GM23338 (cell line): ENCODE results near the gene WDR49. TPM values are rescaled to one million over a fixed set of nuclear protein-coding genes. Genes with fewer than 3 reads are reported as not detected.
A peak's percentile ranks its signal among the peaks of the same experiment; 100 is the strongest.

Experiments used
- ATAC-seq: fragments of 200-7000 bp; cut with Tn5 transposase; 3 replicates; pipeline ENCODE4 v1.9.1; 2020
- DNase-seq: peaks from one replicate; pipeline ENCODE4 v3.0.0-alpha.2; 2015; ENCODE audit warnings: low spot score
- H2AFZ ChIP-seq: fragments of 200-600 bp; sonication (generic); 2 replicates; pipeline ENCODE4 v1.8.0; 2016; ENCODE audit warnings: antibody characterized with exemption, mild to moderate bottlenecking, moderate library complexity
- H3F3A ChIP-seq: fragments of 200-600 bp; sonication (generic); replicated peaks from 2 replicates; pipeline ENCODE4 v1.8.0; 2017; ENCODE audit warnings: antibody characterized with exemption, mixed run types, low read depth
- H3K27ac ChIP-seq: fragments of 200-600 bp; sonication (generic); 2 replicates; pipeline ENCODE4 v1.6.1; 2016; ENCODE audit warnings: low read depth
- H3K27me3 ChIP-seq: fragments of 200-600 bp; sonication (generic); 2 replicates; pipeline ENCODE4 v1.8.0; 2016; ENCODE audit warnings: mild to moderate bottlenecking, mixed run types, moderate library complexity; ENCODE audit not compliant: insufficient read depth
- H3K36me3 ChIP-seq: fragments of 200-600 bp; sonication (generic); 2 replicates; pipeline ENCODE4 v1.8.0; 2016; ENCODE audit warnings: mild to moderate bottlenecking; ENCODE audit not compliant: insufficient read depth
- H3K4me1 ChIP-seq: fragments of 200-600 bp; sonication (generic); 2 replicates; pipeline ENCODE4 v1.8.0; 2016; ENCODE audit warnings: mild to moderate bottlenecking, moderate library complexity; ENCODE audit not compliant: insufficient read depth
- H3K4me2 ChIP-seq: fragments of 200-600 bp; sonication (generic); 2 replicates; pipeline ENCODE4 v1.7.1; 2017; ENCODE audit warnings: mixed run types
- H3K4me3 ChIP-seq: fragments of 200-600 bp; sonication (generic); 2 replicates; pipeline ENCODE4 v1.6.1; 2016; ENCODE audit warnings: mixed run types
- H3K79me2 ChIP-seq: fragments of 200-600 bp; sonication (generic); replicated peaks from 2 replicates; pipeline ENCODE4 v1.8.0; 2017; ENCODE audit warnings: mild to moderate bottlenecking; ENCODE audit not compliant: insufficient read depth
- H3K9me2 ChIP-seq: fragments of 200-600 bp; sonication (generic); 2 replicates; pipeline ENCODE4 v1.8.0; 2017; ENCODE audit not compliant: insufficient read depth
- H4K20me1 ChIP-seq: fragments of 200-600 bp; sonication (generic); replicated peaks from 2 replicates; pipeline ENCODE4 v1.8.0; 2017; ENCODE audit warnings: mild to moderate bottlenecking; ENCODE audit not compliant: insufficient read depth
- H3K27ac Mint-ChIP-seq: 2 replicates; pipeline ENCODE4 v1.8.0; 2020; ENCODE audit warnings: inconsistent platforms, mild to moderate bottlenecking, moderate library complexity, mixed read lengths
- H3K27me3 Mint-ChIP-seq: 3 replicates; pipeline ENCODE4 v1.8.0; 2022; ENCODE audit warnings: low read depth, mild to moderate bottlenecking, moderate library complexity, mixed read lengths, inconsistent platforms; ENCODE audit not compliant: insufficient read depth, poor library complexity
- H3K36me3 Mint-ChIP-seq: 3 replicates; pipeline ENCODE4 v1.8.0; 2021; ENCODE audit warnings: low read depth, mild to moderate bottlenecking, inconsistent platforms, moderate library complexity, mixed read lengths
- H3K4me1 Mint-ChIP-seq: 3 replicates; pipeline ENCODE4 v1.8.0; 2020; ENCODE audit warnings: mild to moderate bottlenecking, inconsistent platforms, mixed read lengths
- H3K4me3 Mint-ChIP-seq: 3 replicates; pipeline ENCODE4 v1.8.0; 2021; ENCODE audit warnings: moderate library complexity, mild to moderate bottlenecking, inconsistent platforms, mixed read lengths
- H3K9me3 Mint-ChIP-seq: 3 replicates; pipeline ENCODE4 v1.8.0; 2020; ENCODE audit warnings: moderate library complexity, mild to moderate bottlenecking, inconsistent platforms, mixed read lengths
- CTCF ChIP-seq, 2 experiments: fragments of 200-600 bp in 1 of 2; sonication (generic) in 1 of 2; conservative IDR thresholded peaks; 2 replicates each; pipeline versions ENCODE4 v1.5.1 to v1.6.1; 2016 to 2017; ENCODE audit warnings: antibody characterized with exemption in 2 of 2, low read depth in 2 of 2, mild to moderate bottlenecking in 2 of 2, moderate library complexity in 1 of 2
- ETS1 ChIP-seq: IDR thresholded peaks from 2 replicates; pipeline ENCODE4 v1.6.1; 2016; ENCODE audit warnings: antibody characterized with exemption
- EZH2 ChIP-seq: fragments of 200-600 bp; sonication (generic); IDR thresholded peaks from one replicate; pipeline ENCODE4 v1.8.0; 2017; ENCODE audit warnings: antibody characterized with exemption, mild to moderate bottlenecking, low read depth; ENCODE audit not compliant: unreplicated experiment
- EZH2phosphoT487 ChIP-seq: fragments of 200-600 bp; sonication (generic); IDR thresholded peaks from one replicate; pipeline ENCODE4 v1.8.1; 2018; ENCODE audit warnings: antibody characterized with exemption; ENCODE audit not compliant: unreplicated experiment
- JUNB ChIP-seq: IDR thresholded peaks from one replicate; pipeline ENCODE4 v1.6.1; 2016; ENCODE audit warnings: antibody characterized with exemption; ENCODE audit not compliant: unreplicated experiment
- NANOG ChIP-seq: IDR thresholded peaks from 2 replicates; pipeline ENCODE4 v1.6.1; 2016; ENCODE audit warnings: antibody characterized with exemption, borderline replicate concordance
- POLR2AphosphoS5 ChIP-seq: IDR thresholded peaks from 2 replicates; pipeline ENCODE4 v1.6.1; 2016; ENCODE audit warnings: antibody characterized with exemption, low read depth
- REST ChIP-seq: IDR thresholded peaks from one replicate; pipeline ENCODE4 v1.6.1; 2018; ENCODE audit warnings: antibody characterized with exemption; ENCODE audit not compliant: unreplicated experiment
- STAT1 ChIP-seq: IDR thresholded peaks from one replicate; pipeline ENCODE4 v1.6.1; 2016; ENCODE audit warnings: antibody characterized with exemption; ENCODE audit not compliant: unreplicated experiment
- ZNF331 ChIP-seq: fragments of 250-450 bp; sonication (Bioruptor Pico); IDR thresholded peaks from 2 replicates; pipeline ENCODE4 v1.5.0; 2020; ENCODE audit warnings: low read depth, mild to moderate bottlenecking, moderate library complexity
- polyA plus RNA-seq: library from polyadenylated mRNA; unstranded; fragments of >200 nt; fragmentation: Nextera tagmentation; extraction: Ambion mirVana; gene quantifications from 2 replicates; pipeline ENCODE4 v1.2.1, GENCODE V29; 2016
- total RNA-seq: library from RNA; depleted of rRNA; stranded (reverse); fragments of >200 nt; shearing (Covaris generic); gene quantifications from 2 replicates; pipeline ENCODE4 v1.2.3, GENCODE V29; 2014

WDR49 gene
- total and polyA plus RNA-seq, 2 experiments from 2014 or later, result 1.4 to 1.9 TPM

GRCh38 chr3:167565489-167565888, 88.3 kb downstream of the WDR49 start:
- no peak overlapping the region for H3K27ac Mint-ChIP-seq
- no peaks in the 10 kb centered on the region; the same call in 1 of the 2 replicates for H3K9me2 ChIP-seq
- no peak overlapping the region for H2AFZ ChIP-seq
- H4K20me1 ChIP-seq, result no peaks in the 10 kb centered on the region
- ATAC-seq (no peak), DNase-seq (no peak)
- H3K36me3 ChIP-seq, result no peaks in the 10 kb centered on the region
- H3F3A ChIP-seq, result no peaks in the 10 kb centered on the region
- H3K4me2 ChIP-seq, result no peak overlapping the region
- H3K4me3 ChIP-seq, result no peak overlapping the region
- TF ChIP-seq POLR2AphosphoS5, result no peak
- TF ChIP-seq EZH2, result no peak
- TF ChIP-seq ETS1, result no peak
- TF ChIP-seq STAT1, result no peak
- no peak for TF ChIP-seq JUNB
- TF ChIP-seq NANOG, result no peak
- no peak for TF ChIP-seq CTCF (conservative IDR thresholded peaks at IDR 0.05; ENCODE audit: low read depth in 2 of 2)
- H3K4me1 ChIP-seq, result no peaks in the 10 kb centered on the region
- no peaks in the 10 kb centered on the region for H3K79me2 ChIP-seq
- no peaks in the 10 kb centered on the region for H3K36me3 Mint-ChIP-seq
- H3K4me3 Mint-ChIP-seq, result no peak overlapping the region
- no peaks in the 10 kb centered on the region for H3K27me3 Mint-ChIP-seq
- H3K9me3 Mint-ChIP-seq, result no peaks in the 10 kb centered on the region
- H3K27me3 ChIP-seq, result no peaks in the 10 kb centered on the region
- H3K27ac ChIP-seq, result no peak overlapping the region
- H3K4me1 Mint-ChIP-seq, result no peaks in the 10 kb centered on the region

GRCh38 chr3:167564612-167565011, 89.1 kb downstream of the WDR49 start:
- no peaks in the 10 kb centered on the region for H3F3A ChIP-seq
- no peak overlapping the region for H3K4me2 ChIP-seq
- H3K36me3 Mint-ChIP-seq, result no peaks in the 10 kb centered on the region
- no peaks in the 10 kb centered on the region for H3K4me1 ChIP-seq
- no peak overlapping the region for H3K4me3 ChIP-seq
- no peaks in the 10 kb centered on the region for H3K27me3 ChIP-seq
- H3K27ac Mint-ChIP-seq, result no peak overlapping the region
- 0 out of 2 replicates have a peak overlapping the region, but pooled peaks have one; percentile 15 for H2AFZ ChIP-seq
- ATAC-seq, result no peak
- H3K27ac ChIP-seq, result no peak overlapping the region
- no peaks in the 10 kb centered on the region for H3K79me2 ChIP-seq
- H3K9me3 Mint-ChIP-seq, result no peaks in the 10 kb centered on the region
- no peaks in the 10 kb centered on the region for H3K4me1 Mint-ChIP-seq
- H3K9me2 ChIP-seq, result no peaks in the 10 kb centered on the region; the same call in 1 of the 2 replicates
- H3K36me3 ChIP-seq, result no peaks in the 10 kb centered on the region
- H4K20me1 ChIP-seq, result no peaks in the 10 kb centered on the region
- no peak for DNase-seq
- H3K4me3 Mint-ChIP-seq, result no peak overlapping the region
- H3K27me3 Mint-ChIP-seq, result no peaks in the 10 kb centered on the region
- TF ChIP-seq POLR2AphosphoS5 (no peak), NANOG (no peak), EZH2 (no peak), ZNF331 (no peak), REST (no peak), EZH2phosphoT487 (no peak)
